ENCODE measurements around the gene SIVA1.

- no peak for TF ChIP-seq CTCF (IDR thresholded peaks at IDR 0.05; ENCODE audit: low read depth, low read length, missing input control)
- TF ChIP-seq ATF3 (IDR thresholded peaks at IDR 0.05) = no peak
Measured at GRCh38 chr14:104805326-104805678, 52.4 kb downstream of the SIVA1 start.
